Measurements from ENCODE around the gene MEF2C.

Gene MEF2C

DNA sequence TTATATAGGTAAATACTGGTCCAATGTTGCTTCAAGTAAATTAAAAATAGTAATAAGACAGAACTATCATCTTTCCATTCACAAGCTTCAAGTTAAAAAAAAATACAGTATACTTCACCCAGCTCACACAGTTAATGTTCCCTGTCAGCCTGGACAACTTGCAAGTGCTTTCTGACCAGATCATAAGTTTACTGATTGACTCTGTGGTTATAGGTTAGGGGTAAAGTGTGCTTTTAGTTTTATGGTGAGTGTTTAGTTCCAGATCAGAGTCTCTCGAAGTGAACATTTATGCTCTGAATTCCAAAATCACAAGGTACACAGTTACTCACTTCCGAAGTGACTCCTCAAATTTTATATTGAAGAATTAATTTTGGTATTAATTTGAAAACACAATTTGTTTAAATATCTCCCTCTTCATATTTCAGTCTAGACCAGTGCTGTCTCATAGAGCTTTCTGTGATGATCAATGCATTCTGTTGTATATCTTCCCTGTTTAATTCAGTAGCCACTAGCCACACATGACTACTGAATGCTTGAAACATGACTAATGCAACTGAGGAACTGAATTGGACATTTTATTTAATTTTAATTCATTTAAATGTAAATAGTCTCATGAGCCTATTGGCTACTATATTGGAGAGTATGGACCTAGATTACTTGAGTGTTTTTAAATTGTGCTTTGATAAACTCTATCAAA lies 90.7 kb downstream of the MEF2C start:
- DNase-seq: no peak

DNA sequence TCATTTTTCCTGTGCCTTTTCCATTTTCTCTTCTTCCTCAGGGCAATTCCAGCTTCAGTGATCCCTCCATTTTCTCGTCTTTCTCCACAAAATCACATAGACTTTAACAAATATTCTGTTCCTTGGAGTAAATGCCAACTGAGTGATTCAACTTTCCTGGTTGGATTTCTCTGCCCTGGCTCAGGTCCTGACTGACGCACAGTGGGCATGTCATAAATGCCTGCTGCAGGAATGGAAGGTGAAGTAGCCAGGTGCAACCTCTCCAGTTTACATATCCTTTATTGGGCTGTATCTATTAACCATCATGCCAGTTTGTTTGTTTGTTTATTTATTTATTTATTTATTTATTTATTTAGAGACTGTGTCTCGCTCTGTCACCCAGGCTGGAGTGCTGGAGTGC lies 95.1 kb downstream of the MEF2C start:
- no peak for DNase-seq

DNA sequence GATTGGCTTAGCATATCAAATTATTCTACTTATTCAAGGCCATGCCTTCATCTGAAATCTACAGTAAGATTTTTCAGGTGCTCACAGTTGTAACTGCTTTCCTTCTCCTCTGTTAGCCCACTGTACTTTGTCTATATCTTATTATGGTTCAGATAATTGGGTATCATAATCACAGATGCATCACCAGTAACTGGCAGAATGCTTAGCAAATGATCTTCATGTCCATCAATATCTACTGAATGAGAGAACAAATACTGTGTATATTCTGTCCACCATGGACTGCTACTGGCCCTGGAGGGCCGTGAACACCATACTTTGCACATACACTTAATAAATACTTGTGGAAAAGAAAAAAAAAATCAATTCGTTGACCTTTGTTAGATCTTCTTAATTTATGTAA lies 96.2 kb downstream of the MEF2C start:
- DNase-seq: no peak

DNA sequence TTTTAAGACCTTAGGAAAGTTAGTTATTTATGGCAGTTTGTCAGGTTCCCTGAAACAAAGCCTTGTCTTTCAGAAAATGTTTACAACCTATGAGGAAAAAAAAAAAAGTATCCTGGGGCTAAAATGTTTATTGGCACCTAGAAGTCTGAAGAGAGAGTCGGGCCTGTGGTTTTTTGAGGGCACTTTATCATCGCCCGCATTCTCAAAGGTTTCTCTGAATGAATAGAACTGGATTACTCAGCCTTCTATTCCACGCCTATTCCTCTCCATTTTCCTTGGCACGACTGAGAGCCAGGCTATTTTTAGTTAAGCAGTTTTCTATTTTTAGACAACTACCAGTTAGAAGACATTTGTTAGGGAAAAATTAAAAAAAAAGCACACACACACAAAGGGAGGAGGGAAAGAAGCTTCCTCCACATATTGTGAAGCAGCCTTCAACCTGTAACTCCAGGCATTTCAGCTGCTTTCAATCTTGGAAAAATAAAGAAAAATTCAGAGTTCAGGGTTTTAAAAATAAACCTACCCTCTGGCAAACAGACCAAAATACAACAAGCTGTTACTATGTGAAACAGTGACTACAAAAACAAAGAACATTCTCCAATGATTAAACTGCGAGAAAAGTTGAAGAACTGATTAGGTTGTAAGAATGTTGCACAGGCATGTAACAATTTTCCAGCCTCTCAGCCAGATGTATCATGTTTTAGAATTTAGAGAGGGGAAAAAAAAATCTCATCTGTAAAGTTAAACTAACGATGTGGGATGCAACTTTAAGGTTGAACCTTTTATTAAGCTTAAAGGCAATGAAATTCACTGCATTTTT lies 97.0 kb downstream of the MEF2C start:
- no peak for DNase-seq

DNA sequence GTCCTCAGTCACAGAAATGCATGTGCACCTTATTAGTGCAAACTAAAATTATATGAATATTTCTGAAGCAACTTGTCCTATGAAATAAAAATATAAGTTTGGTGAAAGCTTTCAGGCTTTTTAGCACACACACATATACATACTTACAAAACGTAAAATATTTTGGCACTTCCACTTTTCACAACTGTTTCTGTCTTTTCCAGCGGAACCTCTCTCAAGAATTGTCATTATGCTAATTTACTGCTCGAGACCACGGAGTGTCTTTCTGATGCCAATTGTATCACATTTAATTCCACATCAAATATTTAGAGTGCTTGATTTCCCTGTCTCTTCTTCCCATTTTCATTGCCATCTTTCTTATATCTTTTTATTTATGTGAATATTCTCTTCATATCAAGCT lies 100.4 kb downstream of the MEF2C start:
- no peak for DNase-seq

DNA sequence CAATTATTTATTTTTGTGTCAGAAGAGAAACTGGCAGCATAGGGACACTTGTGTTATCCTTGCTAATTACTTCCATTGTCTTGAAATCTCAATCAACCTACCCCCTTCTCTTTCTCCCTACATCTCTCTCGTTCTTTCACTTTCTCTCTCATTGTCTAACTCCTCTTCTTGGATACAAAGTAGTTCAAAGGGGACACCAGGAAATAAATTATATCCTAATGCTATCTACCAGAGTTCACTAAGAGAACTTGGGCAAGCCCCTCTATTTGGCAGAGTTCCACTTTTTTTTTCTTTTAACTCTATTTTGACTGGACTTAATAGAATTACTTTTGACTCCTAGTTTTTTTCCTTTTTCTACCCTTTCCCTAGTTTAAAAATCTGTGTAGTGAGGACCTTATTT lies 102.2 kb downstream of the MEF2C start:
- no peak for DNase-seq

DNA sequence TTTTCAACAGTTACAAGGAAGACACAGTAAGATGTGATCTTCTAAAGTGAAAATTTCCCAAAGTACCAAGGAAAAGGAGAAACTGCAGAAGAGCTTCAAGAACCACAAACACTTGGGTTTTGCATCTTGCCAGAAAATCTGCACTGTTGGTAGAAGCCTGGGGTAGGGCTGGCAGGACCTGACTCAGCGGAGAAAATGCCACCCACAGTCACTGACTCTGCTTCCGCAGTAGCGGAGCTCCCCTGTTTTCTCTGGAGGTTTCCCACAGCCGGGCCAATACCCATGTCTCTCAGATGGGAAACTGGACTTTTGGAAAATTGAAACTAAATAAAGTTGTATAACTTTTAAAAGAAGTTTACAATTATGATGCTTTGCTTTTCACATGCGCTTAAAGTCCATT lies 104.2 kb downstream of the MEF2C start:
- no peak for DNase-seq

DNA sequence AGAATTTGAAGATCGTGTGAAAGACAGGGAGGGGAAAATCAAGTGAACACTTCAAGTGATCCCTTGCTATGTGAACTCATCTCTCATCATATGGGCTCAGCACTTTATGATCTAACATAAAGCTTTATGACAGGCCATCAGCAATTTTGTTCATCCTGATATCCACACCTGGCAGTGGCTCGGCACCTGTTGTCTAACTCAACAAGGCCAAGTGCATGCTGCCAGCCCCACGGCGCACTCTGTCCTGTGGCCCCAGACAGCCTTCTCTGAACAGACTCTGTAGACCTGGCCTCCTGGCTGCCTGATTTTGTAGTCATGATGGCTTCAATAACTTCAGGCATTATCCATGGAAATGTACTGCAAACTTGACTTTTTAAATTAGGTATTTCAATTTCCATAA lies 106.3 kb downstream of the MEF2C start:
- no peak for DNase-seq

DNA sequence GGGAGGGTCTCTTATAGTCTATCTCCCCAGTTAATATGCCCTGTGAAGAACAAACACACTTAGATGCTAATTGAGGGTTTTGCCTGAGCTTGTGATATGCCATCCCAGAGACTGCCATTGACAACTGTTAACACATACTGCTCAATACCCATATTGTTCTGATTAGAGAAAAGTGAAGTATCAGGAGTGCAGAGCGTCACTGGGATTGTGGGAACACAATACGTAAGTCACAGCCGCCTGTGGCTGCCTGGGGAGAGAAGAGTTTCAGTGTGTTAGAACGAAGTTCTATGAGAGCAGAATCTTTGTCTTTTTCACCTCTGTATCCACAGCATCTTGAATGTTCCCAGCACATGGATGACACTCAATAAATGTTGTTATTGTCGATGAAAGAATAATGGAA lies 110.2 kb downstream of the MEF2C start:
- DNase-seq: no peak

DNA sequence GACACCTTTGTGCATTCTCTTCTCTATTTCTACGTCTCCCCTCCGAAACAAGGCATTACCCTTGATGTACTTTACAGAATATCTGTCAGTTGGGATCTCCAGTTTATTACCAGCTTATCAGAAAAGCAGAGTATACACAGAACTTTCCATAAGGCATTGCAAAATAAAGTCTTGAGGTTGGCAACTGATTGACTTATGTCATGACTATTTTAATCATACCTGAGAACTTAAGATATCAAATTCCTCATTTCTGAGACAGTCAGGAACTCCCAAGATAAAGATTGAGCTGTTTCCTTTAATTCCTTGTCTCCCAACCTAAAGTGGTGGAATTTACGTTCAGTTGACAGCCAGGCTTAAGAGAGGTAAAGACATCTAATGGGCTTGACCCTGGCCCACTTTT lies 110.9 kb downstream of the MEF2C start:
- no peak for DNase-seq

DNA sequence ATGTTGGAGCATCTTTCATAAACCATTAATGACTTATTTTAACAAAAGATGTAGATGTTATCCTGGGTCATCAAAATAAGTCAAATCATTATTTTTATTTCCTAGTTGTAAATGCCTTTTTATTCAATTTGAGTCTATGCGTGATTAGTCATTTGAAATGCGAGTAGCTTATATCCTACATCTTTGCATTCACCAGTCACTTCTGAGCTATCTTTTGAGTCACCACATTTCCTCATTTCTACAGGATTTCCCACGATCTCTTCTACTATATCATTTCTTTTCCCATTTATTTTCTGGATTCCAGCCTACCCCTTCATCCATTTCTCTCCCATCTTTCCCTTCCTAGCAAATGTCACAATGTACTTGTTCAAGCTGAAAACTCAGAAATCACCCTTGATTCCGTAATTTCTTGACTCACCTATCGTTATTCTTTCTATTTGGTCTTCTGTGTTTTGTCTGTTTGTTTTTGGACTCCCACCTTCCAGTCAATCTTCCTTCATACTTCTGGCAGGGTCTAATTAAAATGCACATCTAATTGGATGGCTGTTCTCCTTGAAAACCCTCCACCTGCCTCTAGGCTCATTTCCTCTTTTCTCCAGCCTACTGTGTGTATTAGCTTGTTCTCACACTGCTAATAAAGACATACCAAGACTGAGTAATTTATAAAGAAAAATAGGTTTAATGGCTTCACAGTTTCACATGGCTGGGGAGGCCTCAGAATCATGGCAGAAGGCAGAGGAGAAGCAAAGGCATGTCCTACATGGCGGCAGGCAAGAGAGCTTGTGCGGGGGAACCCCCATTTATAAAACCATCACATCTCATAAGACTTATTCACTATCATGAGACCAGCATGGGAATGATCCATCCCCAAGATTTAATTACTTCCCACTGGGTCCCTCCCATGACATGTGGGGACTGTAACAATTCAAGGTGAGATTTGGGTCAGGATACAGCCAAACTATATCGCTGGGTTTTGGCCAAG lies 112.4 kb downstream of the MEF2C start:
- no peak for DNase-seq

DNA sequence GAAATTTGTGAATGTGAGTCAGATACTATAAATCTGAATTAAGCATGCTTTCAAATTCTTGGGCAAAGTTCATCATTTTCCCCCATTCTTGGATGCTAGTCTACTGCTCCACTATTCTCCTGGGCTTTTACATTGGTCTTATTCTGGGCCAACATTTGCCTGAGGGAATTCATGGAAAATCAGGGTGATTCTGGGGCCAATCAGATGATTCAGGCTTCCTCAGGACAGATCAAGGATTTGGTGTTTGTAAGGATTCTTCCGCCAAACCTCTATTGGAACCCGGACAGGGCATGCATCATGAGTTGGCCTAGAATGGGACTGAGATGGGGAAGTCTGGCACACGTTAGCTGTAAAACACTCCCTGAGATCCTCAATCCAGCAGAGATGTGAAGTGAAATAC lies 113.8 kb downstream of the MEF2C start:
- DNase-seq: no peak

DNA sequence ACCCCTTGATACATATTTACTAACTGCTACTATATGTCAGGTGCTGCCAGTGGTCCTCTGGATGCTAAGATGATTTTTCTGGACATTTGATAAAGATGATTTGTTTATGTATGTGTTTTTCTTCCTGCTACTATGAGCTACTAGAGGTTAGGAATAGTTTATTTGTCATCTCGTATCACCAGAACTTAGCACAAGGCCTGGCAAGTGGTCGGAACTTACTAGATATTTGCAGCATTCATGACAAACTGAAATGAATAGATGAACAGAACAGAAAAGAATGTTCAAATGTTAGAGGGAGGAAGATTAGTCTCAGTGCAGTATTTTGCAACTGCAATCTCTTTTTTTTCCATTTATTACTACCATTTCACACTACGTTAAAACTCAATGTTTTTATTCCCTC lies 114.6 kb downstream of the MEF2C start:
- DNase-seq: no peak

DNA sequence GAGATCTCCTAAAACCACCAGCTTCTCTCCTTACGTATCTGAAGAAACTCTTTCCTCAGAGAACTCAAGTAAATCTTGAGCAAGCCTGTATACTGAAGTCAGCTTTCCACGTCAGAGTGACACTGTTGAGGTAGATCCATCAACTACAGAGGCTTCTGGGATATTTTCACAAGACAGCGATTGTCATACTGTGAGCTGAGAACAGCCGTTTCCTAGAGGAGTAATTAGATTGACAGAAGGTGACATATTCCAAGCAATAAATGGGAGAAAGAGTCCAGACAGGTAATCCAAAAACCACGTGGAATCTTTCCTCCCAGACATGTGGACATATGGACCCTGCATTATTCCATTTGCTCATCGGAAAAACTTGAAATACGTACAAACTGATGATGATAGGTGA lies 117.2 kb downstream of the MEF2C start:
- DNase-seq: no peak

DNA sequence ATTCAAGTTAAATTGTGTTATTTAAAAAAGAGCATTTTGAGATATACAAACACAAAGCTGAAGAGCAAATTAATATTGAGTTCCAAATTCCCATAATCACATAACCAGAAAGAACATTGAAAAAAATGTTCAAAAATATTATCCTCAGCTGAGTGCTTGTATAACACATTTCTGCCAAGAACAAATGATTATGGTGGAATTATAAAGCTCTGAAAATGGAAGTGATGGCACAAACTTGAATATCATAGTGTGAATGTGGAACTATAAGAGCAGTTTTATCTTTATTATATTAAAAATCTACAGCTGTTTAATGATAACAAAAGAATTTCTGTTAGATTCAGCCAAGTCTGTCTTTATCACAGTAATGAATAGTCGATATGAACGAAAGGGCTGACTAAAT lies 117.8 kb downstream of the MEF2C start:
- DNase-seq: no peak

DNA sequence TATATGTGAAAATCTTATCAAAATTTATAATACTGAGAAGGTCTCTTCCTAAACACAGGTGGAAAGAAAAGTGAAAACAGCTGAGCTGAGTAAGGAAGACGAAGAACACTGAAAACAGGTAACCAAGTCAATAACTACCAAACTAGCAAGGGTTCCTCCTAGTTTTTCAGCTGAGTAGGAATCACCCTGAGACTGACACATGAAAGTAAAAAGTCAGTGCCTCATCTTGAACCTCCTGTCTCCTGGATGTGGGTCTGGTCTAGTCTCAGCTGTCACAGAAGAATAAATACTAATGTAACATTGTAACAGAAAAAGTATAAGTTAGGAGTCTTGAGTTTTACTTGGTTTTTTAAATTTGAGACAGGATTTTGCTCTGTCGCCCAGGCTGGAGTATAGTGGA lies 121.0 kb downstream of the MEF2C start:
- no peak for DNase-seq

DNA sequence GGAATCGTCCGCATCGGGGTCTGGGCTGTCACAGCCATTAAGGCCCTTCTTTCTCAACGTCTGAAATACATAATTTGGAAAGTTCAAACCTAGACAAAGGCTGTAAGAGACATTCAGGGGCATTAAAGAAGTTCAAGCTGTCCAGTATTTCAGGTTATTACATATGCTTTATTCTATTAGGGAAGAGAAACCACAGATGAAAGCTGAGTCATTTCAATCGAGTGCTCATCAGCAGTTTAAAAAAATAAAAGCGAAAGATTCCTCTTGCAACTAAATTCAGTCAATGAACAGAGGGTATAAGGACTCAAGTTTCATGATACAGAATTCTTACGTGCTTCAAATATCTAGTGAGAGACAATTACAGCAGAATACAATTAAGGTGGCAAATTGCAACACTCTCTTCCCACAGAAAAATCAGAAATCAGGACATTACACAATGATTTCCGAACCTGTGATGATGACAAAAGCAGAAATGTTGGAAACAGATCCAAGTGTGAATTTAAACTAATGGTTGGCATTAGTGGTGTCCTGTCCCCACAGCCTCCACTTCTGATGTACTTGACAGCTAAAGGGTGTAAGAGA lies 121.6 kb downstream of the MEF2C start:
- DNase-seq: no peak

DNA sequence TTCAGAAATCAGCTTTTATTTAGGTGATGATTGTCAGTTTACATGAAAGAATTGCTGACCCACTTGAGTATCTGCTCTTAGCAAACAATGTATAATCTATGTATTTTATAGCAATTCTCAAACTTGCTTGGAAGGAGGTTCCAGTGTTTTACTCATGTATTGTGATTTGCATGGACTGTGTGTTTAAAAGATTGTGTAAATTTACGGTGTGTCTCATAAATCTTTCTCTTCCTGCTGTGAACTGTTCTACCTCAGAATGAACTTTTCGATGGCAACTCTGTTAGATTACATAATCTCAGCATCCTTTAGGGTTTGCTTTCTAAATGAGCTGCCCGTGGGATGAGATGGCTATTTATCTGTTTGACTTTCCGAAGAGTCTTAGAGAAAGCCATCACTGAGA lies 122.5 kb downstream of the MEF2C start:
- no peak for DNase-seq

DNA sequence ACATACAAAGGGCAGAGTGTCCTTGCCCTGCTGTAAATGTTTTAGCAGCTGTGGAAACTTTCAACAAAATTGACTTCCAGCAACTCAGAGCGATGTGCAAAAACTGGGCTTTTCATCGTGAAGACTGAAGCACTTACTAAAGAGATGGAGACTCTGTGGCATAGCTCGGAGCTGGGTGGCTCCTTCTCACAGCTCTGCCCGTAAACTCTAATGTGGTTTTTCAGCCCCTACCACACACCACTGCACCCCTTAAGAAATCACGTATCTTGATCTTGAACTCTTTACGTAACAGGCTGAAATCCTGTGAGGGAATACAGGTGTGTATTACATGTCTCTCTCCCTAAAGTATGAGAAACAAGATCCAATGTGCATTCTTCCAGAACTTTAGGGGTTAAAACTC lies 124.4 kb downstream of the MEF2C start:
- no peak for DNase-seq

DNA sequence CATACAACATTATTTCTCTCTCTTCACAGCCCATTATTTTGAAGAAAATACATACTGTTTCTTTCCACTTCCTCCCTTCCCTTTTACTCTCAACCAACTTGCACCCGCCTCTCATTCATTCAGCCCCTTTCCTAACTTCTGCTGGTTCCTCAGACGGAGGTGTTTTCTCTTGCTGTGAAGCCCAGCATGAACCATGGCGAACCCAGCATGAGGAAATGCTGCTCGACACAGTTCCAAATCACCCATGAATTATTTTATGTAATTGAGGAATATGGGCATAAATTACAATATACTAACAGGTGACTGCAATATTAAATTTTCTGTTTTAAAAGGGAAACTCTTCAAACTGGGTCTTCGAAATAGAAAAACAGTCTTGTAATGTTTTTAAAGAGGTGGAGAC lies 124.8 kb downstream of the MEF2C start:
- DNase-seq: no peak

DNA sequence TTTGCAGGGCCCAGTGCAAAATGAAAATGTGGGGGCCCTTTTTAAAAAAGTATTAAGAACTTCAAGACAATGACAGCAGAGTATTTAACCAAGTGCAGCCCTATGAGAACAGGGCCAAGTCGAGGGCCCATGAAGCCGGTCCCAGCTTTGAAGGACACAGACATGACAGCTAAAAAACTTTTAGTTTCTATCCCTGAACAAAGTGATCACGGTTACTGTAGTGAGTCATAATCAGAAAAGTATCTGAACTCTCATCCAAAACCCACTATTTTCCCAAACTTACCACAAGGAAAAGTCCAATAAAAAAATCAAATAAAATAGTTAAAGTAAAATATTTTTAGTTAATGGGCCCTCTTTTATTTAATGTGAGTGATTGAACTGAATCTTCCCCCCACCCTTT lies 126.0 kb downstream of the MEF2C start:
- DNase-seq: no peak

DNA sequence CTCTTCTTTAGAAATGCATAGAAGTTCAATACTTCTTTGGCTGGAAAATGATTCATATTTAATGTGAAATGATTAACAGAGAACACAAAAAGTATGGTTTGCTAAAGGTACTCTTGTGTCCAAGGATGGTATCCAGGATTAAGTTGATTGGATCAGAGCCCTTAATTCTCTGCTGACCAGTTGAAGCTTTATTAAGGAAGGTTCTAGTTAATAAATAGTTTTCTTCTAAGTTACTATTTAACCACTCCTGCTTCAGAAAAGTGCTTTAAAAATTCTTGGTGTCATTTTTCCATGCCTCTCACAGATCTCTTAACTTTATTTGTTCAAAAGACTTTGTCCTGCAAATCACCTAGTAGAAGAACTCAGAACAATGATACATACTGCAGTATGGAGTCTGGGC lies 134.3 kb downstream of the MEF2C start:
- DNase-seq: no peak

DNA sequence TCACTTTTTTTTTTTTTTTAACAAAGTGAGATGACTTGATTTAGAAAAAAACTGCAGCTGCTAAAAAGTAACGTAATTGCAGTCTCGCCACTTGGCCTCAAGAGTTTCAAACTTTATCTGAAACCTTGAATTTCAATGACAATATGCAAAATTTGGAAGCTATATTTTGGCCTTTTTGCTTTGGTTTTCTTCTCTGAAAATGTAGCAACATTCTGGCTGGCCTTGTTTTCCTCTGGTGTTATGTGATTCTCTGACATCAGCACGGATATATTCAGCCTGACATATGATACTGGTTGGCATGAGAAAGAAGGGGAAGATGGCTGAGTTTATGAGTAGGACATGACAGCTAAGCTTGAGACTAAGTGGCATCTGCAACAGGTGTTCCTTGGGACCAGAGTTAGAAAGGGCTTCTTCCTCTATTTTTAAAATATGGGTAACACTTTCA lies 136.5 kb downstream of the MEF2C start:
- DNase-seq: no peak

Data from CD4-positive, alpha-beta T cell treated with Interleukin-10 for 1 hour (primary cell).